ENCODE results near the gene UMODL1.

The UMODL1 gene

DNA sequence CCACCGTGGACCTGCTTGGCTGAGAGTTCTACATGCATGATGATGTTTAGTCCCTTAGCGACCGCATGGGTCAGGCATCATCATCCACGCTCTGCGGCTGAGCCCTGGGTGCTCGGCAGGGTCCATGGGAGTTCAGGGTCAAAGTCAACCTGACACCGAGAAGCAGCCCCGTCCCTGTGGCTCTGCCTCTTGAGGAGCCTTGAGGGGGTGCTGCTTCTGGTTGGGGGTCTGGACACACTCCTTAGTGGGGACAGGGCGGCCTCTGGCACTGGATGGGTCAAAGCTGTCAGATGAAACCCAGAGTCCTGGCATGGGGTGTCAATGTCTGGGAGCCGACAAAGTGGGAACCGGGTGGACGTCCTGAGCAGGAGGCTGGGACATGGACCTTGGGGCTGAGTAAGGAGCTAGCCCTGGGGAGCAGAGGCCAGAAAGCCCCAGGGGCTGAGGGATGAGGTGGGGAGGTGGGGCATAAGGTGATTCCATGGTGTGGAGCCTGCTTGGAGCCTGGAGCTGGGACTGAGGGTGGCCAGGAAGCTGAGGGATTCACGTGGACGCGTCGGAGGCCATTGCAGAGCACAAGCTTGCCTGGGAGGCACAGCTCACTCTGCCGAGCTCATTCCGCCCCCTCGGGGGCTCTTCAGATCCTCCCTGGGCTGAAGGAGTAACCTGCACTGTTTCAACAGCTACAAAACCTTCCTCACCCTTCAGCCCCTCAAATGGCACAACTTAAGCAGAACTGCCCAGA lies 53.9 kb downstream of the UMODL1 start:
- DNase-seq, result no peak

- DNase-seq, result no peak
Measured at GRCh38 chr21:42125571-42126544, 54.7 kb downstream of the UMODL1 start.

- DNase-seq, result no peak
Measured at GRCh38 chr21:42127164-42128150, 56.3 kb downstream of the UMODL1 start.

- no peak for DNase-seq
Measured at GRCh38 chr21:42129300-42130266, 58.5 kb downstream of the UMODL1 start.

DNA sequence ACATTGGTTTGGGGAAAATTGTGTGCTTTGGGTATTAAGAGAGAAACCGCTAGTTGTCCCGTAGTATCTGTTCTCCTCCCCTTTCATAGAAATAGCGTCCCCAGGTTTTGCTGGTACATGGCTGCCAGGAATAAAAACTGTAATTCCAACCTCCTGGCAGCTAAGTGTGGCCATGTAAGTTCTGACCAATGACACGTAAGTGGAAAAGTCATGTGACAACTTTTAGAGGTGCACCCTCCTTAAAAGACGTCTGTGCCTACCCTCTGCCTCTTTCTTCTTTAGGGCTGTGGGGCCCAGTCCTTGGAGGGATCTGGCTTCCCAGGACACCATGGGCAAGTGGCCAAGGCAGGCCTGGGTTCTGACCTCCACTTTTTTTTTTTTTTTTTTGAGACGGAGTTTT lies 59.3 kb downstream of the UMODL1 start:
- DNase-seq, result no peak

- DNase-seq, result no peak
Measured at GRCh38 chr21:42132183-42132582, 61.1 kb downstream of the UMODL1 start.

GRCh38 chr21:42133131-42133530 lies 62.0 kb downstream of the UMODL1 start:
- DNase-seq, result no peak

DNA sequence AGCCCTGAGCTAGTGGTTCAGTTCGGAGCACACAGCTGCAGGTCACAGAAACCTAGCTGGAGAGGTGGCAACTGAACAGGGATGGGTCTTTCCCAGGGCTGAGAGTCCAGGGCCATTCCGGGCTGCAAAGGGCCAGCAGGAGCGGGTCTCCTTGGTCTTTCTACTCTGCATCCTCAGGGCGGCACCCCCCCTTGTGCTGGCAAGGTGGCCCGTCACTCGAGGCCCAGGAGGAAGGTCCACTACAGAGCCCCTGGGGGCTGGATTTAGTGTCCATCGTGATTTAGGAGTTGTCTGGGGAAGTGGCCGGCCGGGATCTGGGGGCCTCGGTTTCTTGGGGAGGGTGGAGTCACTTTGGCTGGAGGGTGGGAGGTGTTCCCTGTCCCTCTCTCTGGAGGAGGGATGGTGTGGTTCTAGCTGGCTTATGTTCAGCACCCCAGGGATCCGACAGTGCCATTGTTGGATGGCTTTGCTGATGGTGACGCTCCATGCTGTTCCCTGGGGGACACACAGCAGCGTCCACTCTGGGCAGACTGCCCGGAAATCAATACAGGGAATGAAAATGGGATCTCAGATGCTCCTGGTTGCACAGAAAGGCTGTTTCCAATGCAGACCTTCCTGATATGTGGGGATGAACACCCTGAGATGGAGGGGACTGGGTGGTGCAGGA lies 64.4 kb downstream of the UMODL1 start:
- DNase-seq, result peak in 1 of 58 donors; percentile 17

GRCh38 chr21:42137191-42137904 lies 66.2 kb downstream of the UMODL1 start:
- DNase-seq, result no peak

DNA sequence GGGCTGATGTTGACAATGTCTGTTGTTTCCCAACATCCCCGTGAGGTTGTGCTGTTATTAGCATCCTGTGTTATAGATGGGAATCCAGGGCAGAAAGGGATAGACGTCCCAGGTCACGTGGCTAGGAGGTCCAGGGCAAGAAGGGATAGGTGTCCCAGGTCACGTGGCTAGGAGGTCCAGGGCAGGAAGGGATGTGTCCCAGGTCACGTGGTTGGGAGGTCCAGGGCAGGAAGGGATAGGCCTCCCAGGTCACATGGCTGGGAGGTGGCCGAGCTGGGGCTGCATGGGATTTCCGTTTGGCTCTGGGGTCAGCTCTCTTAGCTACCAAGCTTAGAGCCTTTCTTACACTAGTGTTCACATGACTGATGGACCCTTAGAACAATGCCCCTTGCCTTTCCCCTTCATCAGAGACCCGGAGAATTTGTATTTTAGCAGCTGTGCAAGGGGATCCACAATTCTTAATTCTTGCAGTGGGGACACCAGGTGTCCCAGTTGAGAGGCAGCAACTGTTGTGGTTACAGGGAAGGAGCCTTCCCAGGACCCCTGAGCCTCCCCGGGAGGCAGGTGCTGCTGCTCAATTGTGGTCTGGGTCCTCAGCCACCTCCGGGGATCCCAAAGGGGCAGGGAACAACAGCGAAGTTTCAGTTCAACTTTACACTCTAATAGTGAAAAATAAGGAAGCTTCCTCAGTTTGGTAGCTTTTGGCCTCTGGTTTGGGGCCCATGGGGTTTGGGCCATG lies 69.2 kb downstream of the UMODL1 start:
- no peak for DNase-seq

- DNase-seq, result no peak
Measured at GRCh38 chr21:42141643-42142042, 70.5 kb downstream of the UMODL1 start.

DNA sequence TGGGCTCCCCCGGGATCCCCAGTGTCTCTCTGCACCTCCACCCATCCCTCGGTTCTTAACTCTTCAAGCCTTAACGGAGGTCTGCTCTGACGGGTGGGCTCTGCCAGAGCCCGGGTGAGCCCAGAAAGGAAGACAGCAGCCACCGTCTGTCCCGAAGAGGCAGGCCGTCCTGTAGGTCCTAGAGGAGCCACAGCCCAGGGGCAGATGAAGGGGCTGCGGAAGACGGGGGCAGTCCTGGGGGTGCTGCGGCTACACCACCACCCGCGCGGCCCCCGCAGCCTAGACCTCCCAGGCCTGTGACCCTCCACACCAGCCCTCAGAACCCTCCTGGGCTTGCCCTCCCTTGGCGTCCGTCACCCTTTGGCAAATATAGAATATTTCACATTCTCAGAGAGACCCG lies 71.0 kb downstream of the UMODL1 start:
- no peak for DNase-seq

DNA sequence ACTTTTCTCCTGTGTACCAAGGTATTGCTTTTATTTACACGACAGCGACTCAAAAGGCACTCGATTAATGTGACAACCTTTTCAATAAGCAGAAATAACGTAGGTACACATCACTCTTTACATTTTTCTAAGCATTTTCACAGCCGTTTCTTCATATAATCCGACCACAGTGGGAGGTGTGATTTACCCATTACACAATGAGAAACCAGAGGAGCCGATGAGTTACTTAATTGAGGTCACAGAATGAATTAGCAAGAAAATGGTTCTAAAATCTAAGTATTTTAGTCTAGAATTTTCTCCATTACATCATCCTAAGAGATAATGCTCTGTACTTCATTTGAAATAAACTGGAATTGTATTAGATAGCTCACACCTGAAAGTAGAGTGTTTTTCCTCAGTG lies 71.5 kb downstream of the UMODL1 start:
- DNase-seq, result no peak

DNA sequence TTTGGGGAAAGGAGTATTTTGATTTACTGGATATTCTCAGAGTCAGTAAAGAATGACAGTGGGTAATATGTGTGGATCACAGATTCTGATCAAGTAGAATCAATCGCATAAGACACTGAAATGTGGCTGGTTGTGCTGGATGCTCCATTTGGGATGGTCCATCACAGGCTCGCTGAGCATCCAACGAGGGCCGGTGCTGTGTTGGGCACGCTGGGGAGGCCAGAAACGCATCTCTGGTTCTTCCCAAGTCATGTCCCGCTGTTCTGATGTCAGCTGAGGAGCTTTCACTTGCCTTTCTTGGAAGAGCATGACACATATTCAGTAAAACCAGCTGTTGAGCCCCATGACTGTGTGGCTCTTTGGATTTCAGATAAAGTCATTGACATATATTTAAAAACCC lies 72.0 kb downstream of the UMODL1 start:
- DNase-seq, result no peak

DNA sequence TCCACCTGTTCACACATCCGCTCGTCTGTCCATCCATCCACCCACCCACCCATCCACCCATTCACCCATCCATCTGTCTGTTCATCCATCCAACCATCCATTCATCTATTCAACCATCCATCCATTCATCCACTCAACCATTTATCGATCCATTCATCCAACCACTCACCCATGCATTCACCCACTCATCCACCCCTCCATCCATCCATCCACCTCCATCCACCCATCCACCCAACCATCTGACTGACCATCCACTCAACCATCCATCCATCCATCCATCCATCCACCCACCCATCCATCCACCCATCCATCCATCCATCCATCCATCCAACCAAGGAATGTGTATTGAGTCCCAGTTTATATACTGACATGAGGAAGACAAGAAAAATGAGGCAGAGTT lies 73.1 kb downstream of the UMODL1 start:
- no peak for DNase-seq

GRCh38 chr21:42144679-42145568 lies 73.8 kb downstream of the UMODL1 start:
- peak in 1 of 58 donors; percentile 47 for DNase-seq

All from anterior cingulate cortex (tissue), 58 donors.